GM12878 (cell line): Measurements from ENCODE around the gene RALGAPA2. TPM values are rescaled to one million over a fixed set of nuclear protein-coding genes. Genes with fewer than 3 reads are reported as not detected.
A peak's percentile ranks its signal among the peaks of the same experiment; 100 is the strongest.

Experiments
- BCL3 ChIP-seq: IDR thresholded peaks from 2 replicates; pipeline ENCODE4 v1.6.1; 2011; ENCODE audit warnings: borderline replicate concordance, low read depth, mild to moderate bottlenecking, moderate library complexity, low read length; ENCODE audit not compliant: insufficient read depth, poor library complexity, severe bottlenecking
- CHD2 ChIP-seq: IDR thresholded peaks from 2 replicates; pipeline ENCODE4 v1.6.1; 2011; ENCODE audit warnings: low read depth, low read length, improper control_type of control experiment, borderline replicate concordance
- CREB1 ChIP-seq: IDR thresholded peaks from 2 replicates; pipeline ENCODE4 v1.6.1; 2012; ENCODE audit warnings: low read depth, mild to moderate bottlenecking, inconsistent platforms
- GATAD2B ChIP-seq: fragments of 450-650 bp; conservative IDR thresholded peaks from 2 replicates; pipeline ENCODE4 v1.6.1; 2017; ENCODE audit warnings: low read depth, mild to moderate bottlenecking, moderate library complexity
- HDGF ChIP-seq: fragments of 450-650 bp; IDR thresholded peaks from 2 replicates; pipeline ENCODE4 v1.6.1; 2016; ENCODE audit warnings: antibody characterized with exemption
- MEF2A ChIP-seq: IDR thresholded peaks from 2 replicates; pipeline ENCODE4 v1.6.1; 2011; ENCODE audit warnings: low read depth, mild to moderate bottlenecking, low read length, moderate library complexity; ENCODE audit not compliant: insufficient read depth
- NR2C1 ChIP-seq: fragments of 450-650 bp; IDR thresholded peaks from 2 replicates; pipeline ENCODE4 v1.6.1; 2017; ENCODE audit warnings: antibody characterized with exemption, mild to moderate bottlenecking, moderate library complexity
- NR2F1 ChIP-seq: fragments of 450-650 bp; conservative IDR thresholded peaks from 2 replicates; pipeline ENCODE4 v1.6.1; 2017; ENCODE audit warnings: mild to moderate bottlenecking
- PKNOX1 ChIP-seq: fragments of 450-650 bp; IDR thresholded peaks from 2 replicates; pipeline ENCODE4 v1.6.1; 2016; ENCODE audit warnings: mild to moderate bottlenecking
- POLR2AphosphoS2 ChIP-seq: IDR thresholded peaks from 2 replicates; pipeline ENCODE4 v1.6.1; 2011; ENCODE audit warnings: low read depth, mild to moderate bottlenecking, low read length, improper control_type of control experiment, moderate library complexity
- POU2F2 ChIP-seq: IDR thresholded peaks from 3 replicates; pipeline ENCODE4 v1.6.1; 2011; ENCODE audit warnings: low read depth, mild to moderate bottlenecking, low read length, borderline replicate concordance
- RELA ChIP-seq: fragments of 450-650 bp; IDR thresholded peaks from 2 replicates; pipeline ENCODE4 v1.8.0; 2014; ENCODE audit warnings: borderline replicate concordance; ENCODE audit not compliant: partially characterized antibody
- SIN3A ChIP-seq: IDR thresholded peaks from 2 replicates; pipeline ENCODE4 v1.6.1; 2012; ENCODE audit warnings: low read depth, low read length, improper control_type of control experiment
- SREBF1 ChIP-seq: IDR thresholded peaks from 2 replicates; pipeline ENCODE4 v1.6.1; 2012; ENCODE audit warnings: mild to moderate bottlenecking, low read length
- ZBTB4 ChIP-seq: fragments of 450-650 bp; formaldehyde crosslinking; IDR thresholded peaks from 2 replicates; pipeline ENCODE4 v1.4.0; 2022; ENCODE audit warnings: mild to moderate bottlenecking, moderate library complexity
- ZNF24 ChIP-seq: fragments of 450-650 bp; IDR thresholded peaks from 2 replicates; pipeline ENCODE4 v1.6.1; 2017; ENCODE audit warnings: antibody characterized with exemption, mild to moderate bottlenecking
- ZNF687 ChIP-seq: fragments of 450-650 bp; IDR thresholded peaks from 2 replicates; pipeline ENCODE4 v1.6.1; 2017; ENCODE audit warnings: mild to moderate bottlenecking, moderate library complexity
- polyA plus RNA-seq, 11 experiments: library from polyadenylated mRNA; depleted of rRNA in 4 of 11; unstranded in 6 of 11; stranded (reverse) in 5 of 11; fragments of >200 nt; fragmentation: Nextera tagmentation in 4 of 11; fragmentation: Illumina TruSeq in 1 of 11; extraction: Ambion mirVana in 4 of 11; extraction: Trizol in 1 of 11; gene quantifications; 1 replicate in 1 of 11; 2 replicates in 10 of 11; pipeline versions ENCODE4 v1.2.1 to v1.2.3, GENCODE V29; 2011 to 2016; ENCODE audit warnings: inconsistent platforms in 2 of 11, missing spikeins in 2 of 11, low read depth in 1 of 11
- total RNA-seq, 4 experiments: library from RNA; depleted of rRNA in 3 of 4; stranded (reverse); fragments of >200 nt in 3 of 4; fragmentation: Illumina TruSeq in 1 of 4; extraction: Trizol in 1 of 4; gene quantifications; 2 replicates each; pipeline versions ENCODE4 v1.2.1 to v1.2.3, GENCODE V29; 2013 to 2021
- TF ChIP-seq, protein P1 (sequence below): fragments of 450-650 bp; IDR thresholded peaks from 2 replicates; pipeline ENCODE4 v1.6.1; 2016; ENCODE audit warnings: mild to moderate bottlenecking

Gene RALGAPA2
- total and polyA plus RNA-seq, 10 of the 15 experiments (the other 5 are each of a cell fraction or from before 2014, with no cell fraction given) = 2.9 to 29.4 (median 19.6) TPM

GRCh38 chr20:20712474-20713243 is at the start of gene RALGAPA2 (continued):
- TF ChIP-seq CREB1 (peak; percentile 88), NR2F1 (peak; percentile 60), CHD2 (peak; percentile 85; the same call in 1 of the 2 replicates), HDGF (peak; percentile 97), ZNF687 (0 out of 2 replicates have a peak, but pooled peaks have one; percentile 25), PKNOX1 (peak; percentile 28; the same call in 1 of the 2 replicates), RELA (peak; percentile 39), ZNF24 (peak; percentile 8; the same call in 1 of the 2 replicates), SREBF1 (peak; percentile 75; the same call in 1 of the 2 replicates), MEF2A (0 out of 2 replicates have a peak, but pooled peaks have one; percentile 3), SIN3A (0 out of 2 replicates have a peak, but pooled peaks have one; percentile 37), POLR2AphosphoS2 (no peak), POU2F2 (no peak), BCL3 (no peak), NR2C1 (peak; percentile 71), ZBTB4 (CRISPR knock-in tag) (no peak), GATAD2B (peak; percentile 55; the same call in 1 of the 2 replicates)
- TF ChIP-seq, protein P1, sequence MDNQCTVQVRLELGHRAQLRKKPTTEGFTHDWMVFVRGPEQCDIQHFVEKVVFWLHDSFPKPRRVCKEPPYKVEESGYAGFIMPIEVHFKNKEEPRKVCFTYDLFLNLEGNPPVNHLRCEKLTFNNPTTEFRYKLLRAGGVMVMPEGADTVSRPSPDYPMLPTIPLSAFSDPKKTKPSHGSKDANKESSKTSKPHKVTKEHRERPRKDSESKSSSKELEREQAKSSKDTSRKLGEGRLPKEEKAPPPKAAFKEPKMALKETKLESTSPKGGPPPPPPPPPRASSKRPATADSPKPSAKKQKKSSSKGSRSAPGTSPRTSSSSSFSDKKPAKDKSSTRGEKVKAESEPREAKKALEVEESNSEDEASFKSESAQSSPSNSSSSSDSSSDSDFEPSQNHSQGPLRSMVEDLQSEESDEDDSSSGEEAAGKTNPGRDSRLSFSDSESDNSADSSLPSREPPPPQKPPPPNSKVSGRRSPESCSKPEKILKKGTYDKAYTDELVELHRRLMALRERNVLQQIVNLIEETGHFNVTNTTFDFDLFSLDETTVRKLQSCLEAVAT = no peak
